Urinary bladder (tissue), 4 donors: Measurements from ENCODE around the gene DGCR8. TPM values are rescaled to one million over a fixed set of nuclear protein-coding genes. Genes with fewer than 3 reads are reported as not detected.

Experiments used
- DNase-seq: peaks from one replicate; pipeline ENCODE4 v3.0.0-alpha.2; 2015; ENCODE audit errors: extremely low spot score
- H3K27ac ChIP-seq: one replicate; pipeline ENCODE4 v1.5.1; 2013; ENCODE audit warnings: low read depth, mild to moderate bottlenecking, moderate library complexity
- H3K36me3 ChIP-seq: one replicate; pipeline ENCODE4 v1.6.1; 2013; ENCODE audit warnings: mild to moderate bottlenecking, moderate library complexity; ENCODE audit not compliant: insufficient read depth
- H3K4me1 ChIP-seq: one replicate; pipeline ENCODE4 v1.6.1; 2013; ENCODE audit warnings: mild to moderate bottlenecking, moderate library complexity; ENCODE audit not compliant: insufficient read depth
- H3K4me3 ChIP-seq: one replicate; pipeline ENCODE4 v1.5.1; 2013; ENCODE audit warnings: low read depth, low read length
- WGBS: extraction: QIAGEN DNeasy Blood & Tissue Kit; methylation state at CpG from one replicate; pipeline ENCODE4 v1.1.7; 2013; 5-methylcytosine and 5-hydroxymethylcytosine counted together
- polyA plus RNA-seq: library from polyadenylated mRNA; stranded (reverse); fragments of 200-250 nt; gene quantifications from one replicate; pipeline ENCODE4 v1.2.3, GENCODE V29; 2013
- total RNA-seq: library from RNA; depleted of rRNA; stranded (reverse); fragments of >200 nt; gene quantifications from one replicate; pipeline ENCODE4 v1.2.3, GENCODE V29; 2014
- donor health status: healthy with polysubstance abuse.
- donor health status: healthy.

Gene DGCR8
- total and polyA plus RNA-seq, 2 donors: 18.9 to 24.8 TPM

DNA sequence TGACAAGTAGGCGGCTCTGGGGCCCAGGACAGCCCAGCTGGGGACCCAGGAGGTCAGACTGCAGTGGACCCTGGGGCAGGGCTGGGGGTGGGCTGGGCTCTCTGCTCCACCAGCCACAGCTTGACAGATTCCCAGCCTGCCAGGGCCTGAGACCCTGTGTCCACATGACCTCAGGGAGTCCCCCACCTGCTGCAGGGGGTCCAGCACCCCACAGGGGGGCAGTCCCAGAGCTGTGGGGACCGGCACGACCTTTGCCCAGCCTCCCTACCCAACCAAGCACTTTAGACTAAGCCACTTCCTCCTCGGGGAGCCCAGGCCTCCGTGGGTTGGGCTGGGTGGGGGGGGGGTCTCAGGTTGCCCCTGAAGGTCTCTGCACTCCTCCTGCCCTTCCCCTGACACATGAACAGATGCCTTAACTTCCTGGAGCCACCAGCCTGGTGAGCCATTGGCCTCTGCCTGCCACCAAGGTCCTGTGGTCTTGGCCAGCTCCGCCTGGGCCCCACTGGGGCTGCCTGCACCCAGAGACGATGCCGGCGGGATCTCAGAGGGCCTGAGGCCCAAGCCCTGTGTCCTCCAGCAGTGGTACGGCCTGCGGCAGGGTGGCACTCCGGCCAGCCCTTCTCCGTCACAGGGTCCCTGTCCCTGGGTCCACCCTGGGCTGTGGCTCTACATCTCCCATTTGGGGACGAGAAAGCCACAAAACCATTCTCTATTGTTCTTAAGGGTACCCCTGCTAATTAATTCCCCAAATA, 67.4 kb downstream of the DGCR8 start:
- H3K27ac ChIP-seq: no peak overlapping the region
- H3K36me3 ChIP-seq: no peaks in the 10 kb centered on the region
- no peaks in the 10 kb centered on the region for H3K4me1 ChIP-seq
- 76% methylated on average over 14 of the region's 14 CpGs for WGBS
- no peak overlapping the region for H3K4me3 ChIP-seq
- no peak for DNase-seq

DNA sequence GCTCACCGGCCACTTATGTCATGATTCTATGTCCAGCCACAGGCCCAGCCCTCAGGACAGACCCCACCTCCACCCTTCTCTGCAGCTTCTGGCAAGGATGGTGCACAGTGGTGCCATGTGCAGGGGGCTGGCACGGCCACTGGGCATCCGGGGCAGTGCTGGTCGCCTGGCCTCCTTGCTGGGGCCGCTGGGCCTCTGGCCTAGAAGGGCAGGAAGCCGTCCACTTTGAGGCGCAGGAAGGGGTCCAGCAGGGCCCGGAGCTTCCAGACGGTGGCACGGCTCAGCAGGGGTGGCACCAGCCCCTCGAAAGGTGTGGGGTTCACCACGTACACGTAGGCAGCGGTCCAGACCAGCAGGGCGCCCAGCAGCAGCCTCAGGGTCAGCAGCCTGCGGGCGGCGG, 68.4 kb downstream of the DGCR8 start:
- H3K4me1 ChIP-seq: no peaks in the 10 kb centered on the region
- DNase-seq: no peak
- no peak overlapping the region for H3K4me3 ChIP-seq
- WGBS: 85% methylated on average over 18 of the region's 18 CpGs
- H3K36me3 ChIP-seq: no peaks in the 10 kb centered on the region
- H3K27ac ChIP-seq: no peak overlapping the region

DNA sequence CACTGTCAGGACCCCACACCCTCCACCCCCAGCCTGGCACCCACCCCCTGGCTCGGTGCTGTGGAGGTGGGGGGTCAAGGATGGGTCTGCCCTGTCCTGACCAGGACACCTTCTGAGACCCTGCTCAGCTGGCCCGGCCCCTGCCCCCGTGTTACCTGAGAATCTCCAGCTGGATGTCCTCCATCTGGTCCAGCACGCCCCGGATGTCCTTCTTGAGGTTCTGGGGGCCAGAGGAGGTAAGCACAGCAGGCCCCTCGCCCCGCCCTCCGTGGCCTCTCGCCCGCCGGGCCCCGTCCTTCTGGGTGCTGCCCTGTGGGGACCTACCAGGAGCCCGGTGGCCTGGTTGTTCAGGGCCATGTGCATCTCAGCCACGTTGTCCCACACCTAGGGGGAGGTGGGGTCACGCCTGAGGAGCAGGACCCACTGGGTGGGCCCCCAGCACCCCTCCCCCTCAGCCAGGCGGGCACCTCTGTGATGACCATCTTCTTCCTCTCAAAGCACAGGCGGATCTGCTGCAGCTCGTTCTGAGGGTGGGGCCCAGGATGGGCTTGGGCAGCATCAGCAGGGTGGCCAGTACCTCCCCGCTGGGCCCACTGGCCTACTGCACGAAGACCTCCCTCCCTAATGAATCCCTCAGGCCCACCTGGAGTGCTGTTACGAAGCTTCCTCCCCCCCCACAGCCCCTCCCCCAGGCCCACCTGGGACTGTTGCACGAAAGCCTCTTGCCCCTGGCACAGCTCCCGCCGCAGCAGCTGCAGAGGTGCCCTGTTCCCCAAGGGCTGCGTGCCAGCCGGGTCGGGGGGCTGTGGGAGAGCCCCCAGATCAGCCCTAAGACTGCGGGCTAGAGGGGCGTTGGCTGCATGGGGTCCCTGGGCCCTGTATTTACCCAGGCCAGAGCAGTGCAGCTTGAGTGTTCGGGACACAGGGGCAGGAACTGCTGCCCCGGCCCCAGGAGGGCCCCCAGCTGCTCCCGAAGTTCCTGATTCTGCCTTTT, 69.5 kb downstream of the DGCR8 start:
- H3K36me3 ChIP-seq: no peaks in the 10 kb centered on the region
- H3K4me3 ChIP-seq: no peak overlapping the region
- H3K27ac ChIP-seq: no peak overlapping the region
- DNase-seq: no peak
- 65% methylated on average over 32 of the region's 32 CpGs for WGBS
- H3K4me1 ChIP-seq: no peaks in the 10 kb centered on the region

DNA sequence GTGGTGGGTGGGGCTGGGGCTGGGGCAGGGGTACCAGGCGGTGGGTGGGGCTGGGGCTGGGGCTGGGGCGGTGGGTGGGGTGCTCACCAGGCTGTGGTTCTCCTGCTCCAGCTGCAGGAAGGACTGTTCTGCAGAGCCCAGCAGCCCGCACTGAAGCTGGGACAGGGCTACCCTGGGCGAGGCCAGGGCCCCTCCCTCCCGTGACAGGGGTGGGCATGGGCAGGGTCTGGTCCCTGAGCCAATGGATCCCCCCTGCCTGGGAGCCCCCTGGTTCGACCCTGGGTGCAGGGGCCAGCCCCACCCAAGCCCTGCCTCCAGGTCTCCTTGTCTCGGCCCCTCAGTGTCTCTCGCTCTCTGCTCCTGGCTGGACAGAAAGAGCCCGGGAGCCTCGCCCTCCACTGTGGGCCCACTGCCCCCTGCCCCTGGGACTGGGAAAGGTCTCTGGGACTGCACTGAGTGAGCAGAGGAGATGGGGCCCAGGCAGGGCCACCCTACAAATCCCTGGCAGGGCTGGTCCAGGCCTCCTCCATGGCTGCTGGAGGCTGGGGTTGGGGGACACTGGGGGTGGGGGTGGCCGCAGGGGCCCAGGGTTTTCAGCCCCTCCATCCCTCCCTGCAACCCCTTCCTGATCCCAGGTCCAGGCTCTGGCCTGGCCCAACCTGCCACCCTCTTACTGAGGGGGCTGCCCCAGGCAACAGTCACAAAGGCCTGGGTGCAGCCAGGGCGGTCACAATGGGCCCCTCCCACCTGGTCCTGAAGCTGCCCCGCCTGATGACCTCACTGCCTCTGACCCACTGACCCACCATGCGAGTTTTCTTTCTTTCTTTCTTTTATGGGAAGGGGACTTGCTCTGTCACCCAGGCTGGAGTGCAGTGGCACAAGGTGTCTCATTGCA, 70.6 kb downstream of the DGCR8 start, which contains the start of gene CCDC188:
Gene CCDC188, minus strand, starts transcription at position 675 of the 895 bp plus-strand sequence. Its CDS starts 69 bp downstream, at position 606.
- no peak within 1 kb of the TSS for H3K27ac ChIP-seq
- DNase-seq: no peak
- 73% methylated on average over 14 of the region's 14 CpGs for WGBS
- H3K36me3 ChIP-seq: no peaks in the 10 kb centered on the region
- H3K4me3 ChIP-seq: no peak within 1 kb of the TSS
- no peaks in the 10 kb centered on the region for H3K4me1 ChIP-seq

DNA sequence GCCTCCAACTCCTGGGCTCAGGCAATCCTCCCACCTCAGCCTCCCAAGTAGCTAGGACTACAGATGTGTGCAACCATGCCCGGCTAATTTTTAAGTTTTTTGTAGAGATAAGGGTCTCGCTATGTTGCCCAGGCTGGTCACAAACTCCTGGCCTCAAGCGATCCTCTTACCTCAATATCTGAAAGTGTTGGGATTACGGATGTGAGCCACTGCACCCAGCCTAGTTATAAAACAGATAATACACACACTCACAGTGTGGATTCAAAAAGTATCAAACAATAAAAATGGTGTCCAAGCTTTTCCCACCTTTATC, 71.2 kb downstream of the DGCR8 start:
- 87% methylated on average over 4 of the region's 4 CpGs for WGBS
- no peak for DNase-seq
- Histone ChIP-seq H3K27ac (no peak overlapping the region), H3K4me3 (no peak overlapping the region), H3K4me1 (no peaks in the 10 kb centered on the region), H3K36me3 (no peaks in the 10 kb centered on the region)

DNA sequence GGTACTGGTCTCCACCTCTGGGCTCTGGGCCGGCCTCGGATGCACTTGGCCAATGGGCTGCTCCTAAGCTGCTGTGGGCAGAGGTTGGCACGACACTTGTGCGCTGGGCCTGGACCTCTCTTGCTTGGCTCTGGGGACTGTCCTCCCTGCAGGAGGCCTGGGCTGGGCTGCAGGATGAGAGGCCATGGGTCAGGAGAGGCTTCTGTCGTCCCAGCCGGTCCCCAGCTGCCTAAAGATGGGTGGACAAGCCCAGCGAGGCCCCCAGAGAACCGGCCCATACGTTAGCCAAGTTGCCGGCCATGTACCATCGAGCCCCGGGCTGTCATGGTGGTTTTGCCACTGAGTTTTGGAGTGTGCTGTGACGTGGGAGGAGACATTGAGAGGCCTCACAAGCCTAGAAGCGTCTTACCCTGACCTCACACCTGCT, 72.4 kb downstream of the DGCR8 start:
- no peaks in the 10 kb centered on the region for H3K36me3 ChIP-seq
- H3K4me3 ChIP-seq: no peak overlapping the region
- H3K27ac ChIP-seq: no peak overlapping the region
- WGBS: 88% methylated on average over 14 of the region's 14 CpGs
- DNase-seq: no peak
- H3K4me1 ChIP-seq: no peaks in the 10 kb centered on the region

DNA sequence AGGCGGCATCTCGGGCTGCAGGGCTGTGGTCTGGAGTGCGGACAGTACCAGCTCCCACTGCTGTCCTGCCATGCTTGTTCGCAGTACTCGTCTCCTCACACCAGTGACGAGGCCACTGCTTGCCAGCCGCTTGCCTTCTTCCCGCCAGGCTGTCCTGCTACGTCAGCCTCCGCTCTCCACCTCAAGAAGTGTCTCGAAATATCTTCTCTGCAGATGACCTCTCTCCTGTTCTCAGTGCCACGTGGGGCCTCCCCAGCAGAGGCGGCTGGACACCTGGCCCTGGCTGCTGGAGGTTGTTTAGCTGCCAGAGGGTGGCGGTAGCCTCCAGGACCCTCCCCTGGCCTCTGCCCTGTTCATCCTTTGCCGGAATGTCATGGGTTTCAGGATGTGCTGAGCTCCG, 73.9 kb downstream of the DGCR8 start:
- Histone ChIP-seq H3K27ac (no peak overlapping the region), H3K4me3 (no peak overlapping the region), H3K36me3 (no peaks in the 10 kb centered on the region), H3K4me1 (no peaks in the 10 kb centered on the region)
- DNase-seq: no peak
- WGBS: 44% methylated on average over 16 of the region's 16 CpGs

DNA sequence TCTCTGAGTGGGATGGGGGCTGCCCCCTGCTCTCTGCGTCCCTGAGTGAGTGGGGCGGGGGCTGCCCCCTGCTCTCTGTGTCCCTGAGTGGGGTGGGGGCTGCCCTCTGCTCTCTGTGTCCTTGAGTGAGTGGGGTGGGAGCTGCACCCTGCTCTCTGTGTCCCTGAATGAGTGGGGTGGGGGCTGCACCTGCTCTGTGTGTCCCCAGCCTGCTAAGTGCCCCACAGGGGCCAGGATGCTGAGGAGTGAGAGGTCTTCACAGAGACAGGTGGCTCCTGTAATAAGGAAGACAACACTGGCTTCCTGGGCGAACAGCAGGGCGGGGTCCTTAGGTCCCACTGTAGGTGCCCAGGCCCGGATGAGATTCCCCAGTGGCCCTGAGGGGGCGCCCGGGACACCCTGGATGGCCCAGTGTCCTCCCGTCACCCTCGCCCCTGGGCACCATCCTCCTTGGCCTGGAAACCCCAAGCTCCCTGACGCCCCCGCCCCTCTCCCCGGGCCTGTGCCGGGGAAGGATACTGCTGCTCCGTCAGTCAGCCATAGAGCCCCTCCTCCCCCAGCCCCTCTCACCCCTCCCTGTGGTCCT, 74.7 kb downstream of the DGCR8 start:
- WGBS: 54% methylated on average over 14 of the region's 14 CpGs
- Histone ChIP-seq H3K27ac (no peak overlapping the region), H3K4me1 (no peaks in the 10 kb centered on the region), H3K4me3 (no peak overlapping the region), H3K36me3 (no peaks in the 10 kb centered on the region)
- DNase-seq: no peak

DNA sequence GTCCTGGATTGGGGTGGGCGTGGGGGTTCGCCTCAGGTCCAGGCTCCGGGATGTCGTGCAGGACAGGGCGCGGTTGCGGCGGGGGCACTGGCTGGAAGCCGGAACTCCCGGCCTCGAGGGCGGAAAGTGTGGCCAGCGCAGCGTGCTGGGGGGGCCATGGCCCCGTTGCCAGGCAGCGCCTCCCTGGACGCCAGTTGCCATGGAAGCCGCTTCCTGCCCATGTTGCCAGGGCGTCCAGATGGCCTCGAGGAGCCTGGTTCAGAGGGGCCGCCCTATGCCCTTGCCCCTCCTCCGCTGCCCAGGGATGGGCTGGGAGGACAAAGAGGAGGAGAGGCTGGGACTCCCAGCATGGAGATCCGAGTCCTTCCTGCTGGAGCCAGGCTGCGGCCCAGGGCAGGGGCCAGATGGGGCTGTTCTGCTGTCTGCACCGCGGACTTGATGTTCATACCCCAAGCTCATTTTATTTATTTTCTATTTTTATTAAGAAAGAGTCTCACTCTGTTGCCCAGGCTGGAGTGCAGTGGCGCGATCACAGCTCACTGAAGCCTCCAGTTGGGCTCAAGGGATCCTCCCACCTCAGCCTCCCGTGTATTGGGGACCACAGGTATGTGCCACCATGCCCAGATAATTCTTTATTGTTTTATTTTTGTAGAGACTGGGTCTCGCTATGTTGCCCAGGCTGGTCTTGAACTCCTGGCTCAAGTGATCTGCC, 75.4 kb downstream of the DGCR8 start:
- DNase-seq: no peak
- no peak overlapping the region for H3K4me3 ChIP-seq

DNA sequence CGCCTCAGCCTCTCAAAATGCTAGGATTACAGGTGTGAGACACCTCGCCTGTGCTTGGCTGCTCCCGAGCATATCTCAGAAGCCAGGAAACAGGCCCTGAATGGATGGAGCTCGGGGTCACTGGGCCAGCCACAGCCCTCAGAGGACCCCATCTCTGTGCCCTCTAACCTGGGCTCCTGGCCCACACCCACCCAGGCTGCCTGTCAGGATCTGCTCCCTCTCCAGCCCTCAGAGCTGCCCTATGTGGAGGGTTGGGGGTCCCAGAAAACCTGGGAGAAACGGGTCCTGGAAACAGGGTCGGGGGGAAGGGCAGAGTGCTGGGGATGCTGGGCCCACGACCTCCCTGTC, 76.0 kb downstream of the DGCR8 start:
- Histone ChIP-seq H3K4me1 (no peaks in the 10 kb centered on the region), H3K4me3 (no peak overlapping the region), H3K27ac (no peak overlapping the region), H3K36me3 (no peaks in the 10 kb centered on the region)
- 65% methylated on average over 7 of the region's 7 CpGs for WGBS
- DNase-seq: no peak

More for the DNA sequence above, 75.4 kb downstream of the DGCR8 start:
- Histone ChIP-seq H3K4me1 (no peaks in the 10 kb centered on the region), H3K36me3 (no peaks in the 10 kb centered on the region), H3K27ac (no peak overlapping the region)
- 44% methylated on average over 30 of the region's 30 CpGs for WGBS

DNA sequence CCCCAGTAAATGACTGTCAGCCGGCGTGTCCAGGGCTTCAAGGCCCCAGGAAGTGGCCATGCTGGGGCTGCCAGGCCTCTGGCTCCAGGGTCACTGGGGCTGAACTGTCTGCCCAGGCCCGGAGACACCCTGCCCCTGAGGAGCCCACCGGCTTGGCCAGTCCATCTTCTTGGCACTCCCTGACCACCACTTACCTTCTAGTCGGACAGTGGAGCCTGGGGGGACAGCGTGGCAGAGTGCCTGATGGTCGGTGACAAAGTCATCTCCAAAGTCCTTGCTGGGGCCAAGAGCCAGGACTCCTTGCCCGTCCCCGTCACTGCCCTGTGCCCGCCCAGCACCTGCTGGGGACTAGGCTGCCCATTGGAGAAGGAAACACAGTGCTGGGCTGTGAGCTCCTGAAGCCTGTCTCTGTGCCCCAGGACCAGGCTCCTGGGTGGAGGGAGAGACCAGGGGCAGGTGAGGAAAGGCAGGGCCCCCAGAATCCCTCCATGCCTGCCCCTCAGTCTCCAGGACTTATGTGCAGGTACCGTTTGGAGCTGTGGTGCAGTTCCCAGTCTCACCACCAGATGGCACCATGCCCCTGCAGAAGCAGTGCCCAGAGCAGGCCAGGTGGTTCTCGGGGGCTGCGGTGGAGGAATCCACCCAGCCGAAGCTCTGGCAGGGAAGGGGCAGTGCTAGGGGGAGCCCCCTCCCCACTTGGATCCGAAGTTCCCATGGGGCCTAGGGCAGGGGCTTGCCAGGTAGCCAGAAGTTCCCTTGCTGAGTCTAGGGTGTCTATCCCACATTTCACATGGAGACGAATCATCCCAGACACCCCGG, 76.8 kb downstream of the DGCR8 start:
- no peaks in the 10 kb centered on the region for H3K4me1 ChIP-seq
- 43% methylated on average over 17 of the region's 17 CpGs for WGBS
- no peak overlapping the region for H3K27ac ChIP-seq
- no peaks in the 10 kb centered on the region for H3K36me3 ChIP-seq
- H3K4me3 ChIP-seq: no peak overlapping the region
- DNase-seq: peak; percentile 35
